HG02763 (cell line): ENCODE measurements around the gene FOXO6.

Source experiments
- ATAC-seq: cut with Tn5 transposase; IDR thresholded peaks from one replicate; pipeline ENCODE4 v1.9.1; 2021; ENCODE audit warnings: mild to moderate bottlenecking, moderate library complexity; ENCODE audit not compliant: unreplicated experiment

Gene FOXO6

GRCh38 chr1:41365772-41366454 lies 4.7 kb downstream of the FOXO6 start:
- no peak for ATAC-seq

GRCh38 chr1:41366455-41367287 lies 5.4 kb downstream of the FOXO6 start:
- no peak for ATAC-seq

- no peak for ATAC-seq
These were observed 6.0 kb downstream of the FOXO6 start for GRCh38 chr1:41367288-41367642.

GRCh38 chr1:41368366-41368765 lies 7.1 kb downstream of the FOXO6 start:
- no peak for ATAC-seq

GRCh38 chr1:41368801-41369200 lies 7.6 kb downstream of the FOXO6 start:
- no peak for ATAC-seq

- no peak for ATAC-seq
These were observed 8.3 kb downstream of the FOXO6 start for GRCh38 chr1:41369531-41369930.

- ATAC-seq, result no peak
These were observed 9.0 kb downstream of the FOXO6 start for GRCh38 chr1:41370225-41370624.

- ATAC-seq, result no peak
These were observed 9.7 kb downstream of the FOXO6 start for GRCh38 chr1:41370756-41371420.

- no peak for ATAC-seq
These were observed 10.7 kb downstream of the FOXO6 start for GRCh38 chr1:41371630-41372599.

GRCh38 chr1:41372600-41372993 lies 11.4 kb downstream of the FOXO6 start:
- no peak for ATAC-seq

- ATAC-seq, result no peak
These were observed 12.1 kb downstream of the FOXO6 start for GRCh38 chr1:41373373-41373772.

- ATAC-seq, result no peak
These were observed 13.5 kb downstream of the FOXO6 start for GRCh38 chr1:41374711-41375110.

- no peak for ATAC-seq
These were observed 16.2 kb downstream of the FOXO6 start for GRCh38 chr1:41377397-41377796.

- no peak for ATAC-seq
These were observed 17.0 kb downstream of the FOXO6 start for GRCh38 chr1:41378222-41378621.

GRCh38 chr1:41378999-41379737 lies 17.9 kb downstream of the FOXO6 start:
- ATAC-seq, result no peak

- no peak for ATAC-seq
These were observed 18.5 kb downstream of the FOXO6 start for GRCh38 chr1:41379738-41380130.

GRCh38 chr1:41380195-41380594 lies 19.0 kb downstream of the FOXO6 start:
- ATAC-seq, result no peak

GRCh38 chr1:41380979-41381691 lies 19.9 kb downstream of the FOXO6 start:
- ATAC-seq, result no peak

GRCh38 chr1:41381692-41382479 lies 20.7 kb downstream of the FOXO6 start:
- no peak for ATAC-seq
